GM18870 (cell line): Measurements from ENCODE around the gene RPGRIP1L.
A peak's percentile ranks its signal among the peaks of the same experiment; 100 is the strongest.

Experiments
- ATAC-seq: cut with Tn5 transposase; IDR thresholded peaks from one replicate; pipeline ENCODE4 v1.9.1; 2021; ENCODE audit warnings: moderate library complexity; ENCODE audit not compliant: unreplicated experiment

Gene RPGRIP1L

GRCh38 chr16:53703590-53704444 is at the start of gene RPGRIP1L, which contains the start of gene FTO:
Gene RPGRIP1L, minus strand, starts transcription at chr16:53703859. Its CDS starts 3,136 bp downstream, at chr16:53700723.
Gene FTO, plus strand, starts transcription at chr16:53704156.
- peak; percentile 99 for ATAC-seq

GRCh38 chr16:53753431-53753830 is 49.8 kb upstream of the RPGRIP1L start:
- ATAC-seq, result no peak

DNA sequence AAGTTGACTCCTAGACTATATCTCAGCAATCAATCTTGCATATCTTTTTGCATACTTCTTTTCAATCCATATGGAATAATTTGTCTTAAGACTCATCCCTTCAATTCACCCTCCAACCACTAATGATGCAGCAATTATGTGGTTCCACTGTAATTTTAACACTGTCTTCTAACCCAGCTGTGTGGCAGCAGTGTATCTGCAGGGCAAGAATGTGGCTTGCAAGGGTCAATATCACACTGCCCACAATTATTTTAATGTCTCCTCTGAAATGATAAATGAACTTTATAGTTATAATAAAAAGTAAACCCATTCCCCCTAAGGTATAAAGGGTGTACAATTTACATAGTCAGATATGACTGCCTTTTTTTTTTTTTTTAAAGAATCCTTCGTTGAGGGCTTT is 48.9 kb upstream of the RPGRIP1L start:
- no peak for ATAC-seq

DNA sequence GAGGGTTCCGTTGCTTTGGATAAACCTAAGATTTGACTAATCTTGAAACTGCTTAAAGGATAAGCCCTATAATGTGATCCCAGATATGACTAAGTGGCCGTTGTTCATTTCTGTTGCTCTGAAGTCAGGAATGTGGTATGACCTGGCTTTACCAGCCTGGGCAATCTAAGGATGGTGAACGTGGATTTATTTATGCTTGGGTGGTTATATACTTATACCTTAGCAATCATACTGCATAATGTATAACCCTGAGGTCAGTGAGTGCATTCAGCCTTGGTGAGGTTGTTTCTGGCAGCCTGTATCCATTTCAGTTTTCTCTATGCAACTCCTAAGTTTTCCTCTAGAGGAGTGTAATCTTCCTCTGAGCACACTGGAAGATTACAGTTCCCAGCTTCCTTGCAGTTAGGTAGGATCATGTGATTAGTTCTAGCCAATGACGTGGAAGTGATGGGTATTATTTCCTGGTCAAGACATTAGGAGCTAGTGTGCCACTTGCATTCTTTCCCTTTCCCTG is 42.2 kb upstream of the RPGRIP1L start:
- ATAC-seq, result no peak

GRCh38 chr16:53745086-53745485 is 41.4 kb upstream of the RPGRIP1L start:
- no peak for ATAC-seq

DNA sequence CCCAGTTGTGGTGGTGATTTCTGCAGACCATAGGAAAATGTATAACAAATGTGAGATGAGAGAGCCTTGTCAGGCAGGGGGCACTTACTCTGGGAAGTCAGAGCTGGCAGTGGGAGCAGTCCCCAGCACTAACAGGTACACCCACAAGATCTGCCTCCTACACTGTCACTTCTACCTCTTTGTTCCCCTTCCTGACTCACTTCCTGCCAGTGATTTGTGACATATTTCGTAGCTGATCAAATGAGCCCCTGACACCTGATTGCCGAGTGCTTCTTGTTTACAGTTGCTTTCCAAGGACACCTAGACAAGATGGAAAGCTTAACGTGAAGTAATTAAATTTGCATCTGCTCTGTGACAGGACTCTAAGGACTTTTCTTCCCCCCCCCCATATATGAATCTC is 40.8 kb upstream of the RPGRIP1L start:
- ATAC-seq, result no peak

DNA sequence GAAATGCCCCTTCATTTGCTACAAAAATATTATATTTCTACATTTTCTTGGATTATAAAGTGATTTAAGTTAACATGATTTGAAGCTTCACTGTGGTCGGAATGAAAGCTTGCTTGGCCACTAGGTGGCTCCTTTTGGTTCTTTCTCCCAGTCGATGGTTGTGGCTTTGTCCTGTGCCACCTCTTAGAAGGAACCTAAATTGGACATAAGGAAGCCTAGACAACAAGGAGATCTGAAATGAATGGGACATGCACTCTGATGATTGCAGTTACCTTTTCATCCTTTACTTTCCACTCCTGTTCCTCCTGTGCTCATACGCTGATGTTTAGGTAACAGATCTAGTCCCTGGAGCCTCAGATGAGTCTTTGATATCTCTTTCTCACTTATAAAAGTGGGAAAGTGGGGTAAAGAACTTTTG is 39.5 kb upstream of the RPGRIP1L start:
- ATAC-seq, result no peak

DNA sequence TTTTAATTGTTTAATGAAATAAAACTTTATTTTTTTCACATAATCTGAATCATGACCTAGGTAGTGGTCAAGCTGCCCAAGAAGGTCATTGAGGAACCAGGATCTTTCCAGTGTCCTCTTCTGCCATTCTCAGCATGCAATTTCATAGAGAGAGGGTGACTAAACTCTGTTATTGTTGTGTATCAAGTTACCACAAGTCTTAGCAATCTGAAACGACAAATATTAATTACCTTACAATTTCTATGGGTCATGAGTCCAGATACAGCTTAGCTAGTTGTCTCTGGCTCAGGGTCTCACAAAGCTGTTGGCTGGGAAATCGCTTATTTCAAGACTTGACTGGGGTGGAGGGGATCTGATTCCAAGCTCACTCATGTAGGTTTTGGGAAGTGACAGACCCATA is 37.9 kb upstream of the RPGRIP1L start:
- ATAC-seq, result no peak

DNA sequence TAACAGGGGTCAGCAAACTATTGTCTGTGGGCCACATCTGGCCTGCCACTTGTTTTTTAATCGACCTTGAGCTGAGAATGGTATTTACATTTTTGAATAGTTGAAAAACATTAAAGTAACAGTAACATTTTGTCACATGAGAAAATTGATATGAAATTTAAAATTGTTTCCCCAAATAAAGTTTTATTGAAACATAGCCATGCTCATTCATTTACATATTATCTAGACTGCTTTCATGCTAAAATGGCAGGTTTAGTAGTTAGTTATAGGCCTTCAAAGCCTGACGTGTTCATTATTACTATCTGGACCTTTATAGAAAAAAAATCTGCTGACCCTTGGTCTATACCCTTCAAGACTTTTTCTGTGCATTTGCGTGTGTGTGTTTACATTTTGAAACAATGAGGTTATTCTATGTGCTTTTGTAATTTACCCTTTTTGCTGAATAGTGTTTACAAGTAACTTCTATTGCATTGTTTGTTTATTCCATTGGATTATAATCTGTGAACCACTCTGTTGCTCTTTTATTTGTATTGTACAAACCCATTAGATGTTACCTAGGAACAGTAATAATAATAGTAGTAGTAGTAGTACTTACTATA is 37.4 kb upstream of the RPGRIP1L start:
- no peak for ATAC-seq

- no peak for ATAC-seq
These were observed 36.8 kb upstream of the RPGRIP1L start for GRCh38 chr16:53740476-53740875.

GRCh38 chr16:53737552-53737951 is 33.9 kb upstream of the RPGRIP1L start:
- no peak for ATAC-seq

DNA sequence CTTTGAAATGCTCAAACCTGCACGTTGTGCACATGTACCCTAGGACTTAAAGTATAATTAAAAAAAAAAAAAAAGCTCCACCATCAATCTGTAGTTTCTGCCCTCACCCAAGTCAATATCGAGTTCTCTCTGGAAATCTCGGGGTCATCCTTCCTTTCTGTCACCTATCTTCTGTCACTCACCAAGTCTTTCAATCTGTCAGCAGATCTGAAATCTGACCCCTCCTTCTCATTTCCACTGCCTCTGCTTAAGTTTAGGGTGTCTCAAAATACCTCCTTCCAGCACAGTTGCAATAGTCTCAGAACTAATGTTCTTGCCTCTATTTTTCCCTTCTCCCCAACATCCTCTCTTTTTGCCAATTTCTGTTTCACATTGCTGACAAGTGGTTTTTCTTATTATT is 32.6 kb upstream of the RPGRIP1L start:
- no peak for ATAC-seq

GRCh38 chr16:53734908-53735307 is 31.2 kb upstream of the RPGRIP1L start:
- ATAC-seq, result no peak

DNA sequence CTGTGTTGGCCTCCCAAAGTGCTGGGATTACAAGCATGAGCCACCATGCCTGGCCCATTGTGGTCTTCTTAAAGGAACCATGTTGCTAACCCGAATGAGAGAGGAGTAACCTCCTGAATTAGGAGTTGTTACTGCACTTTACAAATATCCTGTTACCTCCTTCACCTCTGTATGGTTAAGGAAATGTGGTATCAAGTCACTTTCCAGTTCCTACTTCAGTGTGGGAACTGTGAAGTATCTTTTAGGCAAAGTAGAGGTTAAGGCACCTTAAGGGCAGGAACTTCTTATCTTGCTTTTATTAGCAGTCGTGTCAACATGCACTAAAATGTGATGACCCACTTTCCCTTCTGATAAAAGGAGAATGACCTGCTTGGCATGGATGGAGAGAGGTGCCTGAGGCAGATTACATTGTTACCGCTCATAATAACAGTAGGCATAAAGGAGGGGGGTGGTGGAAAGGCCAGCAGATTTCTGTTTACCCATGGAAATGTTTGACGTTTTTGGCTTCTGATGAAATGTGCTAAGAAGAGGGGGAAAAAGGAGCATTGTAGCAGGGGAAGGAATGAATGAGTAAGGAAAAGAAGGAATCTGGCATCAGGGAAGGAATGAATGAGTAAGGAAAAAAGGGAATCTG is 28.8 kb upstream of the RPGRIP1L start:
- no peak for ATAC-seq

DNA sequence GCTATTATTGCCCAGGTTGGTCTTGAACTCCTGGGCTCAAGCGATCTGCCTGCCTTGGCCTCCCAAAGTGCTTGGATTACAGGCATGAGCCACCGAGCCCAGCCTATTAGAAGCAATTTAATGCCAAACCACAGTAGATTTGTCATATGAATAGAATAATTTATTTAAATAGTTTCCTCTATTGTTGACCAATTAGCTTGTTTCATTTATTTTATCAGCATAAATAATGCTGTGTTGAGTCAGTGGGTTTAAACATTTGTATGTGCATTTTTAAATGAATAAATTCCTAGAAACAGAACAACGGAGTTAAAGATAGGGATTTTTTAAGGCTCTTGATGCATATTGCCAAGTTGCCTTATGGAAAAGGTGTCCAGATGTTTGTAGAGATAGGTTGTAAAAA is 27.0 kb upstream of the RPGRIP1L start:
- no peak for ATAC-seq

DNA sequence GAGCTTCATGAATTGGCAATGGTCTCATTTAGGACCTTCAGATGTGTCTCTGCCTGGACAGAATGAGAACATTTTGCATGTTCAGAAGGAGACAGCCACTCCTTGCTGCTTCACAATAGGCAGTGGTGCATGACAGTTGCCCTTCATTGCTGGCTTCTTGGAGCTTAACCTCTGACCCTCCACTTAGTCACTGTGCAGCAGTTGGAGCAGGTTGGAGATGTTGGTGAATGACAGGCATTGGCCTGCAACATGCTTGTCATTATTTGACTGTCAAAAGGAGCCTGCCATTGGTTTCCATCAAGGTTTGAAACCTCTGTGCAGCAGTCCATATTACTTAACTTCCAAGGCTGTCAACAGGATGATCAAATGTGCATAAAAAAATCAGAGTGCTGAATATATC is 23.0 kb upstream of the RPGRIP1L start:
- ATAC-seq, result no peak

DNA sequence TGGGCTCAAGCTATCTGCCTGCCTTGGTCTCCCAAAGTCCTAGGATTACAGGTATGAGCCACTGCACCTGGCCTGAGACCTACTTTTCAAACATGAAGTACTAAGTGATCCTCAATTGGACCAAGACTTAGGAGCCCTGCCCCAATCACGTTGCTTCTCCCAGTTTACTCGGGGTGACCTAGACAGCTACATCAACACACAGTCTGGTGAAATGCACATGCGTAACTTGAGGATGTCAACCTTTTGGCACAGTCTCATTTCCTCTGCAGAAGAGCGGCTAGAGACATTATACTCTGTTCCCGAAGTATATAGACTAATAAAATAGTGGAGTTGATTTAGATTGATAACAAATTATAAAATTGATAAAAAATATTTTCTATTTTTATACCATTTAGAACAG is 17.4 kb upstream of the RPGRIP1L start:
- ATAC-seq, result no peak

DNA sequence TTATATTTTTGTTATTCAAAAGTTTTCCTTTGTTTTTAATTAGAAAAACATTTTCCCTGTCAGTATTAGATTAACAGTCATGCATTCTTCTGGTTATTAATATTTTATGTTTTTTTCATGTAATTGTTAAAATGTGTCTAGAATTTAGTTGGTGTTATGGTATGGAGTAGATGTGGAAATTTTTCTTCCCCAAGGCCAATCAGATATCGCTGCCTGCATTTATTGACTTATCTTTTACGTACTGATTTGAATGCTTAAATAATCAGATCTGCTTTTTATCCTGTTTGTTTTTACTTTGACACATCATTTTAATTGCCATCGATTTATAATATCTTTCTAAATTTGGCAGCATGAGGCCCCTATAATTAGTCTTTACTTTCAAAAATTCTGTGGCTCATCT is 13.9 kb upstream of the RPGRIP1L start:
- ATAC-seq, result no peak

DNA sequence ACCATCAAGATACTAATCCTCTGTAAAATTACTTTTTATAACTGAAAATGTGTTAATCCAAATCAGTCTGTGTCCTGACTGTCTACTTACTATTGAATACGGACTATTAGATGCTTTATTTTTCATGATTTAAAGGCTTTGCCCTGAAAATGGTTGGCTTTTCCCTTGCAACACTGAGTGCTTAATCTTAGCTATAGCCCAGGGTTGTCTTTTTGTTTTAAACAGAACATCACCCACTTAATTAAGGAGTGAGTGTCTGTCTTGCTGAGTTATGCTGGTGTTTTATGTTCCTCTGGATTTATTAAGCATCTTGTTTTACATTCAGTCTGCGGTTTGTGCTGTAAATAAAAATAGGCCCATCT is 11.3 kb upstream of the RPGRIP1L start:
- no peak for ATAC-seq

DNA sequence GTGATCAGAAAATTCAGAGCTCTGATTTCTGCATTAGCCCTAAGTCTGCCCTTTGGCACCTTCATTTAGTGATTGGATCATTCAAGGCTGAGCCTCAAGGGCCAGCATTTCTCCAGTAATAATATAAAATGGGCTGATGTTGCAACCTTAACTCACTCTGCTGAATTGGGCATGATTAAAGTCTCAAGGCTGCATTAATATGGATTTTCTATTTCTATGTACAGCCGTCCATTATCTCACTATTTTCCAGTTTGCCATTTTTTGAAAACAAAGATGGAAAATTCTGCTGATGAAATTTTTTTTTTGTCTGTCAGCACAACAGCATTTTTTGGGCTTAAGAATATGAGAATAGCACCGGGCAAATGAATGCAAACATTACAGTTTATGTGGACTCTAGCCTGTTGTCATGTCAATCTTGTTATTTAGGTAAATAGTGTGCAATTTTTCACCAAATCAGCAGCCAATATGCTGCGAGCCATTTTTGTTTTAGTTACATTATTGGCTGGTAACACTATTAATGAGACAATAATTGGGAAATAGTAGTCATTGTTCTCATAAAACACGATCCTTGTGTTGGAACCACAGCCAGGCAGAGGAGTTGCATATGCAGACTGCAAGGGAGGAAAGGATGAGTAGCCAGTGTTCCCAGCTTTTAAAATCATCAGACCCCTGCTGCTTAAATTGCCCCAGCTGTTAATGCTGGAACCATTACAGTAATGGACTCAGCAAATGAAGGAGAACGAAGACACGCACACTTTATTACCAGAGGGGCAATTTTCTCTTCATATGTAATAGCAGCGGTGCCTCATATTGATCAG is 10.8 kb upstream of the RPGRIP1L start:
- ATAC-seq, result no peak
